Astrocyte (in vitro differentiated cells and primary cell): ENCODE results near the gene ZXDC.

ENCODE experiments used
- CTCF ChIP-seq: IDR thresholded peaks from 2 replicates; pipeline ENCODE4 v1.5.1; 2011; ENCODE audit warnings: low read depth, mild to moderate bottlenecking, inconsistent platforms, low read length, moderate library complexity; ENCODE audit not compliant: insufficient read depth
- EZH2 ChIP-seq: IDR thresholded peaks from 2 replicates; pipeline ENCODE4 v1.6.1; 2012; ENCODE audit warnings: mild to moderate bottlenecking, low read length, inconsistent platforms; ENCODE audit not compliant: insufficient read depth

GRCh38 chr3:126389794-126390146 is 85.9 kb downstream of the ZXDC start:
- TF ChIP-seq CTCF (no peak), EZH2 (no peak)
